Panc1 (cell line): ENCODE results near the gene GPC6. TPM values are rescaled to one million over a fixed set of nuclear protein-coding genes. Genes with fewer than 3 reads are reported as not detected.

Source experiments
- ATAC-seq: fragments of 200-7000 bp; cut with Tn5 transposase; 2 replicates; pipeline ENCODE4 v1.9.1; 2020; ENCODE audit warnings: mild to moderate bottlenecking, moderate library complexity
- BruUV-seq: library from RNA; stranded (reverse); fragments of 400-500 nt; replicated peaks from 2 replicates; lab custom pipeline; 2021; lab: Mats Ljungman, UMichigan
- CTCF ChIA-PET: fragments of 300-600 bp; sonication (Branson Sonifier 250); formaldehyde crosslinking; loops from one replicate; lab custom pipeline; 2022; ENCODE audit warnings: antibody characterized with exemption; lab: Charles Lee
- POLR2A ChIA-PET: fragments of 300-600 bp; sonication (Branson Sonifier 250); formaldehyde crosslinking; loops from one replicate; lab custom pipeline; 2022; ENCODE audit warnings: antibody characterized with exemption; lab: Charles Lee
- DNase-seq: peaks from one replicate; pipeline ENCODE4 v3.0.0-alpha.2; 2010; ENCODE audit warnings: low read depth, low spot score
- H3K27ac ChIP-seq: 2 replicates; pipeline ENCODE4 v1.5.1; 2011; ENCODE audit warnings: mild to moderate bottlenecking, low read length, inconsistent platforms
- H3K27me3 ChIP-seq: fragments of 200-500 bp; sonication (Bioruptor generic); 2 replicates; pipeline ENCODE4 v1.6.0; 2014; ENCODE audit warnings: low read length, inconsistent platforms; ENCODE audit not compliant: control insufficient read depth, insufficient read depth
- H3K36me3 ChIP-seq: fragments of 200-500 bp; sonication (Bioruptor generic); 2 replicates; pipeline ENCODE4 v1.5.1; 2014; ENCODE audit warnings: inconsistent platforms, mild to moderate bottlenecking, low read length, moderate library complexity; ENCODE audit not compliant: control insufficient read depth, insufficient read depth
- H3K4me1 ChIP-seq: 2 replicates; pipeline ENCODE4 v1.5.1; 2011; ENCODE audit warnings: inconsistent platforms, mild to moderate bottlenecking, low read length, moderate library complexity; ENCODE audit not compliant: control insufficient read depth, insufficient read depth
- H3K4me3 ChIP-seq, 2 experiments: 2 replicates each; pipeline ENCODE4 v1.5.1; 2011 to 2012; ENCODE audit warnings: low read depth in 2 of 2, low read length in 2 of 2, mild to moderate bottlenecking in 2 of 2, inconsistent platforms in 1 of 2, moderate library complexity in 1 of 2
- H3K9me3 ChIP-seq: fragments of 200-500 bp; sonication (Bioruptor generic); 2 replicates; pipeline ENCODE4 v1.5.1; 2014; ENCODE audit warnings: low read depth, mild to moderate bottlenecking, inconsistent platforms, low read length, moderate library complexity; ENCODE audit not compliant: control insufficient read depth, insufficient read depth
- POLR2AphosphoS5 ChIP-seq: IDR thresholded peaks from 2 replicates; pipeline ENCODE4 v1.6.1; 2012; ENCODE audit warnings: mild to moderate bottlenecking, low read depth, low read length, moderate library complexity
- REST ChIP-seq, 2 experiments: IDR thresholded peaks; 2 replicates each; pipeline ENCODE4 v1.6.1; 2011 to 2012; ENCODE audit warnings: low read depth in 2 of 2, control low read depth in 1 of 2, low read length in 1 of 2, mild to moderate bottlenecking in 1 of 2, moderate library complexity in 1 of 2; ENCODE audit not compliant: insufficient read depth in 1 of 2
- SIN3A ChIP-seq: IDR thresholded peaks from 2 replicates; pipeline ENCODE4 v1.6.1; 2012; ENCODE audit warnings: low read depth, mild to moderate bottlenecking, low read length, moderate library complexity, borderline replicate concordance; ENCODE audit not compliant: insufficient read depth
- TCF7L2 ChIP-seq: IDR thresholded peaks from 2 replicates; pipeline ENCODE4 v1.6.1; 2011; ENCODE audit warnings: mild to moderate bottlenecking, low read depth, low read length, inconsistent platforms
- in situ Hi-C: cut with HindIII; loops from 2 replicates; pipeline ENCODE4 v1.10.0; 2016; ENCODE audit warnings: low sequenced_read_pairs, low pct_unique_long_range_greater_than_20kb
- intact Hi-C: fragments of 100-400 bp; cut with micrococcal nuclease; formaldehyde crosslinking; loops from one replicate; pipeline ENCODE4 v1.10.0; 2022; ENCODE audit not compliant: unreplicated experiment
- total RNA-seq: library from RNA; stranded (reverse); gene quantifications from one replicate; pipeline ENCODE4 v1.2.1, GENCODE V29; 2021; ENCODE audit not compliant: unreplicated experiment
- TF ChIP-seq, protein P1 (sequence below): fragments of 450-650 bp; IDR thresholded peaks from 2 replicates; pipeline ENCODE4 v1.5.1; 2017; ENCODE audit warnings: mild to moderate bottlenecking

The GPC6 gene
- total RNA-seq, 1 experiment from 2014 or later: 4.8 TPM

- POLR2A ChIA-PET: no interaction called here
- TF ChIP-seq TCF7L2 (no peak), REST (IDR thresholded peaks at IDR 0.05; ENCODE audit: insufficient read depth in 1 of 2, low read depth in 2 of 2, low read length in 1 of 2) (no peak), POLR2AphosphoS5 (no peak), SIN3A (no peak)
- TF ChIP-seq, protein P1, sequence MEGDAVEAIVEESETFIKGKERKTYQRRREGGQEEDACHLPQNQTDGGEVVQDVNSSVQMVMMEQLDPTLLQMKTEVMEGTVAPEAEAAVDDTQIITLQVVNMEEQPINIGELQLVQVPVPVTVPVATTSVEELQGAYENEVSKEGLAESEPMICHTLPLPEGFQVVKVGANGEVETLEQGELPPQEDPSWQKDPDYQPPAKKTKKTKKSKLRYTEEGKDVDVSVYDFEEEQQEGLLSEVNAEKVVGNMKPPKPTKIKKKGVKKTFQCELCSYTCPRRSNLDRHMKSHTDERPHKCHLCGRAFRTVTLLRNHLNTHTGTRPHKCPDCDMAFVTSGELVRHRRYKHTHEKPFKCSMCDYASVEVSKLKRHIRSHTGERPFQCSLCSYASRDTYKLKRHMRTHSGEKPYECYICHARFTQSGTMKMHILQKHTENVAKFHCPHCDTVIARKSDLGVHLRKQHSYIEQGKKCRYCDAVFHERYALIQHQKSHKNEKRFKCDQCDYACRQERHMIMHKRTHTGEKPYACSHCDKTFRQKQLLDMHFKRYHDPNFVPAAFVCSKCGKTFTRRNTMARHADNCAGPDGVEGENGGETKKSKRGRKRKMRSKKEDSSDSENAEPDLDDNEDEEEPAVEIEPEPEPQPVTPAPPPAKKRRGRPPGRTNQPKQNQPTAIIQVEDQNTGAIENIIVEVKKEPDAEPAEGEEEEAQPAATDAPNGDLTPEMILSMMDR: no peak
- no peaks in the 10 kb centered on the region for H3K36me3 ChIP-seq
- H3K4me1 ChIP-seq: no peaks in the 10 kb centered on the region
- DNase-seq: no peak
- CTCF ChIA-PET: no interaction called here
- H3K4me3 ChIP-seq: no peak overlapping the region
- intact Hi-C loops (no loop called here), in situ Hi-C loops (no loop called here)
- H3K9me3 ChIP-seq: no peaks in the 10 kb centered on the region
- no peak overlapping the region for H3K27ac ChIP-seq
- H3K27me3 ChIP-seq: no peaks in the 10 kb centered on the region
- BruUV-seq: no TSS peak
- no peak for ATAC-seq
Measured at GRCh38 chr13:93397619-93398018, 171.0 kb downstream of the GPC6 start.

DNA sequence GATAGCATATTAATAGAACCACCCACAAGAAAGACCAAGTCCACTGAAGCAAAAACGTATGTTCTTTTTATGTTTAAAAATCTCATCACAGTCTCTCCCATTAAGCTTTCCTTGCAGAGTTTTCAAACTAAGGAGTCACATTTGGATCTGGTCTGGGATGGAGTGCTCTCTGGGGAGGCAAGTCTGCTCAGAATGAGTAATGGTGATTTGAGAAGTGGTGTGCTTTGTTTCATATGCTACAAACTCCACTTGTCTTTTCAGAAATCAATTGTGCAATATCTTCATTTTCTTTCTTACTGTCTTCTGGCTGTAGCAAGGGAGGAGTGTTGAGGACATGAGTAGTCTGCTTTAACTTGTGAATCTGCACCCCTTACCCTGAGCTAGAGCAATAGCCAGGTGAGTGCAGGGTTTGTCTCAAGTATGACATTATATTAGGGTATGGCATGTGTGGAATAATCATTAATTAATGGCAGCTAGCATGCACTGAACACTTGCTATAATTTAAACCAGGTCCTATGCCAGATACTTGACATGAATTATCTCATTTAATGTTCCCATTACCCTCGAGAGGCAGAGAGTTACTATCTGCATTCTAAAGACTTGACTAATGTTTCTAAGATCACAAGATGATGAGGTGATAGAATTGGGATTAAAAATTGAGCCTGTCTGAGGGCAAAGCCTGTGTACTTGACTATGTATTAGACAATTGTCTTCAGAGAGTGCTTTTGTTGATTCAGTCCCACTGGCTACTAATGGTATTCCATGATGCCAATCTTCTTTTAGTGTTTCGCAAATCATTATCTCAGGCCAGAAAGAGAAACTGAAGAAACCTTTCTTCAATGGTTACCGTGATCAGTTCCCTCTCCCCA, 171.8 kb downstream of the GPC6 start:
- Histone ChIP-seq H3K27ac (no peak overlapping the region), H3K9me3 (no peaks in the 10 kb centered on the region), H3K27me3 (no peaks in the 10 kb centered on the region), H3K36me3 (no peaks in the 10 kb centered on the region), H3K4me1 (no peaks in the 10 kb centered on the region), H3K4me3 (no peak overlapping the region)
- POLR2A ChIA-PET: no interaction called here
- CTCF ChIA-PET: no interaction called here
- intact Hi-C loops: no loop called here
- DNase-seq (no peak), ATAC-seq (no peak)
- TF ChIP-seq REST (IDR thresholded peaks at IDR 0.05; ENCODE audit: insufficient read depth in 1 of 2, low read depth in 2 of 2, low read length in 1 of 2) (no peak), POLR2AphosphoS5 (no peak), TCF7L2 (no peak), SIN3A (no peak)
- TF ChIP-seq, protein P1: no peak
- no TSS peak for BruUV-seq
- in situ Hi-C loops: no loop called here
